ENCODE data around the gene RAB36. TPM values are rescaled to one million over a fixed set of nuclear protein-coding genes. Genes with fewer than 3 reads are reported as not detected.

Gene RAB36
- total RNA-seq, 1 donor from 2014 or later = 3.5 TPM

GRCh38 chr22:23100124-23100801 is 45.0 kb upstream of the RAB36 start:
- DNase-seq (ENCODE audit: low read depth) = no peak
- TF ChIP-seq CTCF (conservative IDR thresholded peaks at IDR 0.05; ENCODE audit: low read depth, low read length) = no peak
- H3K4me3 ChIP-seq (ENCODE audit: low read depth, low read length) = no peak overlapping the region

- no peak for DNase-seq (ENCODE audit: low read depth)
- no peak for TF ChIP-seq CTCF (conservative IDR thresholded peaks at IDR 0.05; ENCODE audit: low read depth, low read length)
- H3K4me3 ChIP-seq (ENCODE audit: low read depth, low read length) = no peak overlapping the region
Observed at GRCh38 chr22:23101524-23101923, 43.8 kb upstream of the RAB36 start.

GRCh38 chr22:23102002-23102655 is 43.1 kb upstream of the RAB36 start:
- TF ChIP-seq CTCF (conservative IDR thresholded peaks at IDR 0.05; ENCODE audit: low read depth, low read length) = no peak
- H3K4me3 ChIP-seq (ENCODE audit: low read depth, low read length) = no peak overlapping the region
- DNase-seq (ENCODE audit: low read depth) = no peak

- no peak for TF ChIP-seq CTCF (conservative IDR thresholded peaks at IDR 0.05; ENCODE audit: low read depth, low read length)
- no peak for DNase-seq (ENCODE audit: low read depth)
- H3K4me3 ChIP-seq (ENCODE audit: low read depth, low read length) = no peak overlapping the region
Observed at GRCh38 chr22:23102776-23103175, 42.5 kb upstream of the RAB36 start.

GRCh38 chr22:23103199-23103954 is 41.9 kb upstream of the RAB36 start:
- no peak overlapping the region for H3K4me3 ChIP-seq (ENCODE audit: low read depth, low read length)
- DNase-seq (ENCODE audit: low read depth) = no peak
- TF ChIP-seq CTCF (conservative IDR thresholded peaks at IDR 0.05; ENCODE audit: low read depth, low read length) = no peak

- no peak for TF ChIP-seq CTCF (conservative IDR thresholded peaks at IDR 0.05; ENCODE audit: low read depth, low read length)
- H3K4me3 ChIP-seq (ENCODE audit: low read depth, low read length) = no peak overlapping the region
- DNase-seq (ENCODE audit: low read depth) = no peak
Observed at GRCh38 chr22:23104187-23104971, 40.9 kb upstream of the RAB36 start.

All from epithelial cell of proximal tubule (primary cell).